Measurements from ENCODE around the gene IQGAP2.

Gene IQGAP2

DNA sequence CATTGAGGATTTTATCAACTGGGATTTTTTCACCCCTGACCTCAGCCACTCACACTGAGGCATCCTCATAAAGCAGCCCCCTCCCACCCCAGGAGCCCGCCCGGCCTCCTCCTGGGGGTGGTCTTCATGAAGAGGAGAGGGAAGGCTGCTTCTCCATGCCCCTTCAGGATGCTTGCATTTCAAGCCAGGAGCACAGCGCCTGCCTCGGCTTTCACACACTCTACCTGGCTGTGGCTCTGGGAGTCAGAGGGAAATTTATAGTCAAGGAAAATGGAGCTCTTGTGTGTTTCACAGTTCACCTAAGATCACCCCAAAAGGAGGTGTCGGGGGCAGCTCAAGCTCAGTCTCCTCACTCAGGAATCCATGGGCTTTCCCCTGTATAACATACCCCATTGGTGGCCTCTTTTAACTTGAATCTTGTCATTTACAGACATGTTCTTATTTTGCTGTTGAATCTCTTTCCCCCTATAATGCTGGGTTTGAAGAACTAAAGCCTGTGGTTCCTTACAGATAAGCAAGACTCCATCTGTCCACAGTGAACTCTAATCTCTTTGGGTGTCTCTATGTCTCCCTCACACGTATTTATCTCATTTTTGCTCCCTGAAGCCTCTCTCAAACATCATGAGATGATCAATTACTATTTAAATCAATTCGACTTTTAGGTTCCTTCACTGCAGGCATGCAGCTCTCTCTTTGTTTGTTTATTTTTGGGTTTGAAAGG lies 22.6 kb upstream of the IQGAP2 start:
- no peak for TF ChIP-seq CREB1 (IDR thresholded peaks at IDR 0.05; ENCODE audit: low read depth)
- no peak for TF ChIP-seq EGR1 (IDR thresholded peaks at IDR 0.05)
- no peak for TF ChIP-seq ZBTB7A (IDR thresholded peaks at IDR 0.05; ENCODE audit: low read depth)
- TF ChIP-seq CEBPB (IDR thresholded peaks at IDR 0.05), result no peak
- no peak for TF ChIP-seq TAF1 (IDR thresholded peaks at IDR 0.05; ENCODE audit: low read depth)
- TF ChIP-seq, protein P1, sequence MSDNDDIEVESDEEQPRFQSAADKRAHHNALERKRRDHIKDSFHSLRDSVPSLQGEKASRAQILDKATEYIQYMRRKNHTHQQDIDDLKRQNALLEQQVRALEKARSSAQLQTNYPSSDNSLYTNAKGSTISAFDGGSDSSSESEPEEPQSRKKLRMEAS (IDR thresholded peaks at IDR 0.05), result no peak
- TF ChIP-seq, protein P2, sequence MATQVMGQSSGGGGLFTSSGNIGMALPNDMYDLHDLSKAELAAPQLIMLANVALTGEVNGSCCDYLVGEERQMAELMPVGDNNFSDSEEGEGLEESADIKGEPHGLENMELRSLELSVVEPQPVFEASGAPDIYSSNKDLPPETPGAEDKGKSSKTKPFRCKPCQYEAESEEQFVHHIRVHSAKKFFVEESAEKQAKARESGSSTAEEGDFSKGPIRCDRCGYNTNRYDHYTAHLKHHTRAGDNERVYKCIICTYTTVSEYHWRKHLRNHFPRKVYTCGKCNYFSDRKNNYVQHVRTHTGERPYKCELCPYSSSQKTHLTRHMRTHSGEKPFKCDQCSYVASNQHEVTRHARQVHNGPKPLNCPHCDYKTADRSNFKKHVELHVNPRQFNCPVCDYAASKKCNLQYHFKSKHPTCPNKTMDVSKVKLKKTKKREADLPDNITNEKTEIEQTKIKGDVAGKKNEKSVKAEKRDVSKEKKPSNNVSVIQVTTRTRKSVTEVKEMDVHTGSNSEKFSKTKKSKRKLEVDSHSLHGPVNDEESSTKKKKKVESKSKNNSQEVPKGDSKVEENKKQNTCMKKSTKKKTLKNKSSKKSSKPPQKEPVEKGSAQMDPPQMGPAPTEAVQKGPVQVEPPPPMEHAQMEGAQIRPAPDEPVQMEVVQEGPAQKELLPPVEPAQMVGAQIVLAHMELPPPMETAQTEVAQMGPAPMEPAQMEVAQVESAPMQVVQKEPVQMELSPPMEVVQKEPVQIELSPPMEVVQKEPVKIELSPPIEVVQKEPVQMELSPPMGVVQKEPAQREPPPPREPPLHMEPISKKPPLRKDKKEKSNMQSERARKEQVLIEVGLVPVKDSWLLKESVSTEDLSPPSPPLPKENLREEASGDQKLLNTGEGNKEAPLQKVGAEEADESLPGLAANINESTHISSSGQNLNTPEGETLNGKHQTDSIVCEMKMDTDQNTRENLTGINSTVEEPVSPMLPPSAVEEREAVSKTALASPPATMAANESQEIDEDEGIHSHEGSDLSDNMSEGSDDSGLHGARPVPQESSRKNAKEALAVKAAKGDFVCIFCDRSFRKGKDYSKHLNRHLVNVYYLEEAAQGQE (IDR thresholded peaks at IDR 0.05; ENCODE audit: low read depth), result no peak
- no peak for TF ChIP-seq YY1 (IDR thresholded peaks at IDR 0.05; ENCODE audit: low read depth)
- TF ChIP-seq TCF12 (IDR thresholded peaks at IDR 0.05; ENCODE audit: low read depth), result no peak
- no peak for TF ChIP-seq FOXM1 (IDR thresholded peaks at IDR 0.05; ENCODE audit: borderline replicate concordance, low read depth)
- TF ChIP-seq, protein P3, sequence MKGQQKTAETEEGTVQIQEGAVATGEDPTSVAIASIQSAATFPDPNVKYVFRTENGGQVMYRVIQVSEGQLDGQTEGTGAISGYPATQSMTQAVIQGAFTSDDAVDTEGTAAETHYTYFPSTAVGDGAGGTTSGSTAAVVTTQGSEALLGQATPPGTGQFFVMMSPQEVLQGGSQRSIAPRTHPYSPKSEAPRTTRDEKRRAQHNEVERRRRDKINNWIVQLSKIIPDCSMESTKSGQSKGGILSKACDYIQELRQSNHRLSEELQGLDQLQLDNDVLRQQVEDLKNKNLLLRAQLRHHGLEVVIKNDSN (IDR thresholded peaks at IDR 0.05), result no peak
- no peak for TF ChIP-seq RAD21 (IDR thresholded peaks at IDR 0.05; ENCODE audit: low read depth)

DNA sequence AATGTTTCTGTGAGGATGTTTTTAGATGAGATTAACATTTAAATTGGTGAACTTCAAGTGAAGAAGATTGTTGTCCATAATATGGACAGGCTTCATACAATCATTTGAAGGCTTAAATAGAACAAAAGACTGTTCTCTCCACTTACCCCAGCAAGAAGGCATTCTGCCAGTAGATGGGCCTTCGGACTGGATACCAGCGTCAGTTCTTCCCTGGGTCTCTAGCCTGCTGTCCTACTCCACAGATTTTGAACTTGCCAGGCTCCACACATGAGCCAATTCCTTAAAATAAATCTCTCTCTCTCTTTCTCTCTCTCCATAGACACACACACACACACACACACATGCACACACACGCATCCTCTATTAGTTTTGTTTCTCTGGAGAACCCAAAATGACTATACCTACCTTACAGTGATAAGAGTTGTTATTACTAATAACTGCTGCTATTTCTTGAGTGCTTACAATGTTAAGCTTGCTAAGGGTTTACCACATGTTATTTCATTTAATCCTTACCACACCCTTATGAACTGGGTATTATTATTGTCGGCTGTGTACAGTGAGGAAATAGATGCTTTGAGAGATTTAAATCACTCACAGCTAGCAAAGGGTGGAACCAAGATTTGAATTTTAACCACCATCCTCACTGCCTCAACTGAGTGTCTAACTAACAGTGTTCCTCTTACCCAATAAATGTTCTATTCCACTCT lies 19.8 kb upstream of the IQGAP2 start:
- TF ChIP-seq TEAD4 (IDR thresholded peaks at IDR 0.05), result no peak
- TF ChIP-seq TAF1 (IDR thresholded peaks at IDR 0.05; ENCODE audit: low read depth), result no peak
- TF ChIP-seq, protein P1 (IDR thresholded peaks at IDR 0.05), result no peak
- no peak for TF ChIP-seq ZBTB7A (IDR thresholded peaks at IDR 0.05; ENCODE audit: low read depth)
- no peak for TF ChIP-seq EP300 (IDR thresholded peaks at IDR 0.05; ENCODE audit: borderline replicate concordance)
- no peak for TF ChIP-seq TCF12 (IDR thresholded peaks at IDR 0.05; ENCODE audit: low read depth)
- no peak for TF ChIP-seq YY1 (IDR thresholded peaks at IDR 0.05; ENCODE audit: low read depth)
- TF ChIP-seq EGR1 (IDR thresholded peaks at IDR 0.05), result no peak
- TF ChIP-seq, protein P2 (IDR thresholded peaks at IDR 0.05; ENCODE audit: low read depth), result no peak
- TF ChIP-seq NFIC (IDR thresholded peaks at IDR 0.05), result no peak
- TF ChIP-seq, protein P3 (IDR thresholded peaks at IDR 0.05), result no peak
- TF ChIP-seq FOXM1 (IDR thresholded peaks at IDR 0.05; ENCODE audit: borderline replicate concordance, low read depth), result no peak
- TF ChIP-seq RAD21 (IDR thresholded peaks at IDR 0.05; ENCODE audit: low read depth), result no peak
- no peak for TF ChIP-seq CREB1 (IDR thresholded peaks at IDR 0.05; ENCODE audit: low read depth)

DNA sequence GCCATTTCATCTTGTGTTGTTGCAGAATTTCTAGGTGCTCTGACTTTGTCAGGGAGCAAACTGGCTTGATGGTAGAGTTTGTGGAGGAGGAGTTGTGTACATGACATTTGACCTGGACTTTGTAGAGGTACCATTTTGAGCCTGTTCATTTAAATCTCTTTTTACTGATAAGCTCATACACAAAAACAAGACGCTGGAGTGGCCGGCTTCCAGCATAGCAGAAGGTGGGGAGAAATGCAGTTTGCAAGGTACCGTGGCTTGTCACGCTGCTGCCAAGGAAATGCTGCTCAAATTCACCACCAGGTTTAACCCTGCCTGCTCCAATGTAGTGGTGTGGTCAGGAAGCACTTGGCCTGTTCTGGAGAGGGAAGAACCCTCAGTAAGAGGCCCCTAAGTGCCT lies 18.9 kb upstream of the IQGAP2 start:
- TF ChIP-seq RAD21 (IDR thresholded peaks at IDR 0.05; ENCODE audit: low read depth) (no peak), TEAD4 (IDR thresholded peaks at IDR 0.05) (no peak)

DNA sequence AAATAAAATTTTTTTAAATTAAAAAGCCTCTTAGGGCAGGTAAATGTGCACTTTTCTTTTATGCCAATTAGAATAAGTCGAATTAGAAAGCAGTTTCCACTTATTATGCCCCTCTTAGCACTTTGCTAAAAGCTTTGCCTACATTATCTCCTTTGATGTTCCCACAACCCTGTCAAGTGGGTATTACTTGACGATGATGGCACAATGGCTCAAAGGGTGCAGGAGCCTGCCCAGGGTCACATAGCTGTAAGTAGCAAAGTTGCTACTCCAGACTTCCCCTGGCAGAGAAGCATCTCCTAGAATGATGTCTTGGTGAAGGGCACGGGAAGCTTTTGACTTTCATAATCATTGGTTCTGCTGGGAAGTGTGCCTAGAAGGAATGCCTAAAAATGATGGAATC lies 18.4 kb upstream of the IQGAP2 start:
- TF ChIP-seq NFIC (IDR thresholded peaks at IDR 0.05) (no peak), ZBTB7A (IDR thresholded peaks at IDR 0.05; ENCODE audit: low read depth) (no peak), TEAD4 (IDR thresholded peaks at IDR 0.05) (no peak), TCF12 (IDR thresholded peaks at IDR 0.05; ENCODE audit: low read depth) (no peak), EGR1 (IDR thresholded peaks at IDR 0.05) (no peak), EP300 (IDR thresholded peaks at IDR 0.05; ENCODE audit: borderline replicate concordance) (no peak), CEBPB (IDR thresholded peaks at IDR 0.05) (no peak), FOXM1 (IDR thresholded peaks at IDR 0.05; ENCODE audit: borderline replicate concordance, low read depth) (no peak)
- TF ChIP-seq, protein P3 (IDR thresholded peaks at IDR 0.05), result no peak
- TF ChIP-seq, protein P2 (IDR thresholded peaks at IDR 0.05; ENCODE audit: low read depth), result no peak
